Endometrial microvascular endothelial cells (primary cell): ENCODE measurements around the gene SCN3A. TPM values are rescaled to one million over a fixed set of nuclear protein-coding genes. Genes with fewer than 3 reads are reported as not detected.

Experiments
- in situ Hi-C: cut with HindIII; loops from 2 replicates; pipeline ENCODE4 v1.10.0; 2017; ENCODE audit warnings: low sequenced_read_pairs, low pct_unique_long_range_greater_than_20kb; ENCODE audit errors: inconsistent ontology term
- total RNA-seq: library from RNA; depleted of rRNA; stranded (reverse); fragments of >200 nt; gene quantifications from one replicate; pipeline ENCODE4 v1.2.3, GENCODE V29; 2015; ENCODE audit errors: inconsistent ontology term

SCN3A gene
- not detected for total RNA-seq

- in situ Hi-C loops: no loop called here
Measured at GRCh38 chr2:165203689-165204559, at the start of gene SCN3A. TSS of gene SCN3A (minus strand) at chr2:165204050. CDS start at chr2:165176394, 27,656 bp downstream.

DNA sequence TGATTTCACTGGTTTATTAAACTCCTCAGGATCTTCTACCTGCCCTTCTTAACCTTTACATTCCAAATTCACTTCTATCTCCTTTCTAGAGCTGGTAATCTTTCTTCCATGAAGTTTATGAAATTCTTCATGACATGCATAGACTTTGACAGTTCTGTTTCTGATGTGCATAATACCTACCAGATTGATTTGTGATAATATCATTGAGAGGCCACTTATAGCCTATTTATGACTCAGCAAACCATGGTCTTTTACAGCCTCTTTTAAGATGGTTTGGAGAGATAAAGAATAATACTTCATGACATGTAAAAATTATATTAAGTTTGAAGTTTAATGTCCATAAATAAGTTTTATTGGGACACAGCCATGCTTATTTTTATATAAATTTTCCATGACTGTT is 49.3 kb upstream of the SCN3A start:
- in situ Hi-C loops: no loop called here

DNA sequence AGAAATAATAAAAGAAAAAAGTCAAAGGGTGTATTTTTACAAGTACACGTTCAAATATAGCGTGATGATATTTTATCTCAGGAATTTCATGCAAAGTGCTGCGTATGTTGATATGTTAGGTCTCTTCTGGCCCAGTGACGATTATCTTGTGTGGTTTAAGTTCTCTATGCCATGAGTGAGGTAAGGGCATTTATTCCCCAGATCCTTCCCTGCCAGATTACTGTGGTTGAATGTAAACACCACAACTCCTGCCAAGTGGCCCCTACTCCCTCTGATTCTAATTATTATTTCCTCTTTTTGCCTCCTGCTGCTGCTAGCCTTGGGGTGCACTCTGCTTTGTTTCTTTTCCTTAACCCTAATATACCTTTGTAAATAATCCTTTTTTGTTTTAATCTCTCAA is 47.5 kb upstream of the SCN3A start:
- in situ Hi-C loops: no loop called here

GRCh38 chr2:165248238-165248637 is 44.4 kb upstream of the SCN3A start:
- in situ Hi-C loops: no loop called here

DNA sequence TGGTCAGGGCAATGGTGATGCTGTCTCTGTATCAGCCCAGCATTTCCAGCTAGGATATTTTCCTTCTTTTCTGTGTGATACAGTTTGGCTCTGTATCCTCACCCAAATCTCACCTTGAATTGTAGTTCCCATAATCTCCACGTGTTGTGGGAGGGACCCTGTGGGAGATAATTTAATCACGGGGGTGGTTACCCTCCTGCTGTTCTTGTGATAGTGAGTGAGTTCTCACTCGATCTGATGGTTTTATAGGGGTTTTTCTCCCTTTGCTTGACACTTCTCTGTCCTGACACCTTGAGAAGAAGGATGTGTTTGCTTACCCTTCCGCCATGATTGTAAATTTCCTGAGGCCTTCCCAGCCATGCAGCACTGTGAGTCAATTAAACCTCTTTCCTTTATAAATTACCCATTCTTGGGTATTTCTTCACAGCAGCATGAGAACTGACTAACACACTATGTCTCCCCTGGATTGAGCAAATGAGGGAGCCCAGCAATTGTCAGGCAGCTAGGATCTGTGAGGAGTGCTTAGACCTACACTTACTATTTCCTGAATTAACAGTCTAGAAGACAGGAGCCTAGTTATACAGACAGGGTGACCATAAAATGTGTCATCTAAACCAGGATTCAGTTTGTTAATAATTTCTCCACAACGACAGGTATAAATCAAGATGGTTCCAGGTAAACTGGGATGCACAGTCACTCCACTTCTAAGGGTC is 41.4 kb upstream of the SCN3A start:
- in situ Hi-C loops: no loop called here

GRCh38 chr2:165240916-165241315 is 37.1 kb upstream of the SCN3A start:
- in situ Hi-C loops: no loop called here

GRCh38 chr2:165239856-165240515 is 36.1 kb upstream of the SCN3A start:
- in situ Hi-C loops: no loop called here

- in situ Hi-C loops: no loop called here
Measured at GRCh38 chr2:165239230-165239629, 35.4 kb upstream of the SCN3A start, which contains the start of gene SCN2A. TSS of gene SCN2A (plus strand) at chr2:165239414. CDS start at chr2:165295824, 56,410 bp downstream.

GRCh38 chr2:165238295-165238694 is 34.4 kb upstream of the SCN3A start:
- in situ Hi-C loops: no loop called here

- in situ Hi-C loops: no loop called here
Measured at GRCh38 chr2:165237056-165237455, 33.2 kb upstream of the SCN3A start.

DNA sequence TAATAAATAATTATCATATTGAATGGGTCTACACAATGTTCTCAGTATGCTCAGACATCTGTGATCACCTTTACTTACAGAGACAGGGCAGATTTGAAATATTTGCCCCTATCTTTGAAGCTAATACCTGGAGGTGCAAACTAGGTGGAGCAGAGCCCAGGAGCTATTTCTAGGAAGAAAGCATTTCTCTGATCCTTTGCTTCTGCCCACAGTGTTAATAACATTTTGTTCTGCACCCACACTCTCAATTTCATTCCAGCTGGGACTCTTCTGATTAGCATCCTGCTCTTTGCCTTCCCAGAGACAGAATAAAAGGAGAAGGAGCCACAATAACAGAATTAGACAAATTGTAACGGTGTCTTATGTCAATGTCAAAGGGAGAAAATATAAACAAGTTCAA is 23.7 kb upstream of the SCN3A start:
- in situ Hi-C loops: no loop called here

DNA sequence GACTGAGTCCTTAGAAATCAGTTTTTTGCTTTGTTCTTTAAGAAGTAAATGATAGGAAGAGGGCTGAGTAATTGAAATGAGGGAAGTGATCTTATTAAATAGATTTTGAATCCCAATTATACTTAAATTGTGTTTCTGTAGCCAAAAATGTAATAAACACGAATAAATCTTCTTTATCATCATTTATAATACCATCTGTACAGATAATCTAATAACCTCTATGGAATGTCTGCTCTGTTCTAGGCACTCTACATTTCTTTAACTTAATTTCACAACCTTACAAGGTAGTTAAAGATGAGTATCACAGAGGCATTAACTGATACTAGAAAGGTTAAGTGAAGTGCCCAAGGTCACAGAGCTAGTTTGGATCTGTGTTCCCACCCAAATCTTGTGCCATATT is 21.1 kb upstream of the SCN3A start:
- in situ Hi-C loops: no loop called here

- in situ Hi-C loops: no loop called here
Measured at GRCh38 chr2:165219481-165219880, 15.6 kb upstream of the SCN3A start.

- in situ Hi-C loops: no loop called here
Measured at GRCh38 chr2:165214093-165214492, 10.2 kb upstream of the SCN3A start.

DNA sequence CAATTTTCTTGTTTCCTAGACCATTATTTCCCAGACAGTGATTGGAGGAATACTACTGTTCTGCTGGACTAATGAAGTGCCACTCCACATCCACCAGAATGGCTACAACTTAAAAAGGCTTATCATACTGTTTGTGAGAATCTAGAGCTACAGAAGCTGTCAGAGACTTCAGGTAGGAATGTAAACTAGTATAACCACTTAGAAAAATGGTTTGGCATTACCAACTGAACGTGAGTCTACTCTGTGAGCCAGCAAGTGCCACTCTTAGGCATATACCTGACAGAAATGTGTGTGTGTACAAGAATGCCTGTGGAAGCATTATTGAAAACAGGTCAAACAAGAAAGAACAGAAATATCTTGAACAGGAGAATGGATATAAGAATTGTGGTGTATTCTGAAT is 4.2 kb upstream of the SCN3A start:
- in situ Hi-C loops: no loop called here

DNA sequence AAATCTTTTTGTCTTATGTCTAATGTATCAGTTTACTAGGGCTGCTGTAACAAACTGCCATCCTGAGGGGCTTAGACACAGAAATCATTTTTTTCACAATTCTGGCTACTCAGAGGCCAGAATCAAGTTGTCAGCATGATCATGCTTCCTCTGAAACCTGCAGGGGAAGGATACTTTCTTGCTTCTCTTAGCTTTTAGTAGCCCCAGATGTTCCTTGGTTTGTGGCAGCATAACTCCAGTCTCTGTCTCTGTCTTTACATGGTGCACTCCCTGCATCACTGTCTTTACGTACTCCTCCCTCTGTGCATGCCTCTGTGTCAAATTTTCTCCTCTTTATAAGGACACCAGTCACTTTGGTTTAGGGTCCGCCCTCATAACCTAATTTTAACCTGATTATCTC is 2.0 kb upstream of the SCN3A start:
- in situ Hi-C loops: no loop called here

DNA sequence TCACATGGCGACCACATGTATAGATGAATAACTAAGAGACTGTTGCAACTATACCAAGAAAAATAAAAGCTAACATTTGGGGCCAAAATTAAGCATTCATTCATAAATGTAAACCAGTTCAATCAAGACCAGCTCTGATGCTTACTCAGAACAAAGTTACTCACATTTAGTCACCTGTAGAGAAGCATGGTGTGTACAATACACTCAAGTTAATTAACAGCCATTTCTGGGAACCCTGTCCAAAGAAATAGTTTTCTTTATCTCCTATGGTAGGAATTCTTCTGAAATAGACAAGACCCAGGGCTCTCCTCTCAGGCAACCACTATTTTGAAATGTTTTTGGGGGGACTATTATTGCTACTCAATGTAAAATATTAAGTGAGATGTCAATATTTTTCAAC is 1.6 kb downstream of the SCN3A start:
- in situ Hi-C loops: no loop called here

DNA sequence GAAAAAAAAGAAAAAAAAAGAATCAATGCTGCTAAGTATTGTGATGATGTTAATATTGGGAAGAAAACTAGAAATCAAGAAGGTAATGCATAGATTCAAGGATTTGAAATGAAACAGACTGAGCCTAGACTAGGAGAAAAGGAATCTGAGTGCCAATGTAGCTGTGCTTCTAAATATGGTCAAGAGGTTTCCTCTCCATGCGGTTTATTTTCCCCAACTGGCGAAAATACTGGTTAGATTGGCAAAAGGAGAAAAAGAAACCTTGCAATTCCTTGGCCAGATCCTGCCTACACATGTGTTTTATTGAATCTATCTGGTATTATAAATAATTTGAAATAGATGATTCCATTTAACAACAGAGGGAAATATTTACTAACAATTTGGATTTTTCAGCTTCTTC is 5.7 kb downstream of the SCN3A start:
- in situ Hi-C loops: no loop called here

GRCh38 chr2:165197346-165197745 is 6.5 kb downstream of the SCN3A start:
- in situ Hi-C loops: no loop called here

DNA sequence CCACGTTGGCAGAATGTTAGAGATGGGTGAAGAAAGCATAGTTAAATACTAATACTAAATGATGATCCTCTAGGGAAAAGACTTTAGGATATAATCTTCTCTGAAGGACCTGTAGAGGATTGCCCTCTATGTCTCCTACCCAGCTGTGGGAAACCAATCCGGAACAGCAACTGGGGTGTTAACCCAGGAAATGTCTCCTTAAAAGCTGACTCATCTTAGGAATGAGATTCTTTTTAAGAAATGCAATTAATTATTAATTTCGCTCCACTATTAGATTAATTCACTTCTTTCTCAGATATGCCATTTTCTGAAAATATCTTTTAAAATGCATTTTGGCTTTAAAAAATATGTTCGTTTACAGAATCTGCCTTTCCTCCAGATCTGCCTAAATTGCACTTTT is 7.4 kb downstream of the SCN3A start:
- in situ Hi-C loops: no loop called here
